HepG2 (cell line): ENCODE results near the gene PKMYT1. TPM values are rescaled to one million over a fixed set of nuclear protein-coding genes. Genes with fewer than 3 reads are reported as not detected.

Source experiments
- GLI4 ChIP-seq: sonication (generic); formaldehyde crosslinking; IDR thresholded peaks from 2 replicates; pipeline ENCODE4 v1.5.1; 2020; ENCODE audit warnings: missing genetic modification reagents, mild to moderate bottlenecking, moderate library complexity, borderline replicate concordance
- KDM4B ChIP-seq: sonication (generic); formaldehyde crosslinking; IDR thresholded peaks from 2 replicates; pipeline ENCODE4 v1.4.0; 2020; ENCODE audit warnings: missing genetic modification reagents
- SP5 ChIP-seq: IDR thresholded peaks from 2 replicates; pipeline ENCODE4 v1.6.1; 2016; ENCODE audit warnings: low read depth, borderline replicate concordance
- polyA plus RNA-seq, 8 experiments: library from polyadenylated mRNA; depleted of rRNA in 3 of 8; stranded (reverse) in 7 of 8; unstranded in 1 of 8; fragments of >200 nt; fragmentation: Illumina TruSeq in 4 of 8; extraction: Trizol in 4 of 8; gene quantifications; 2 replicates each; pipeline versions ENCODE4 v1.2.1 to v1.2.3, GENCODE V29; 2011 to 2016; ENCODE audit warnings: low read depth in 4 of 8, missing spikeins in 1 of 8, mixed read lengths in 1 of 8; ENCODE audit not compliant: insufficient read depth in 1 of 8
- total RNA-seq, 5 experiments: library from RNA; depleted of rRNA; stranded (reverse); fragments of >200 nt; fragmentation: Illumina TruSeq; extraction: Trizol; gene quantifications; 2 replicates each; pipeline ENCODE4 v1.2.3, GENCODE V29; 2016; ENCODE audit warnings: low read depth in 1 of 5
- TF ChIP-seq, protein P1 (sequence below): IDR thresholded peaks from 2 replicates; pipeline ENCODE4 v1.6.1; 2018; ENCODE audit warnings: missing genetic modification reagents
- TF ChIP-seq, protein P2 (sequence below): sonication (generic); formaldehyde crosslinking; IDR thresholded peaks from 2 replicates; pipeline ENCODE4 v1.4.0; 2020; ENCODE audit warnings: mild to moderate bottlenecking, missing genetic modification reagents, borderline replicate concordance
- TF ChIP-seq, protein P3 (sequence below): sonication (generic); formaldehyde crosslinking; IDR thresholded peaks from 2 replicates; pipeline ENCODE4 v1.5.0; 2020; ENCODE audit warnings: mild to moderate bottlenecking, missing genetic modification reagents, moderate library complexity
- TF ChIP-seq, protein P4 (sequence below): IDR thresholded peaks from 2 replicates; pipeline ENCODE4 v1.6.1; 2012; ENCODE audit warnings: low read depth, low read length, improper control_type of control experiment
- TF ChIP-seq, protein P5 (sequence below), 2 experiments: sonication (generic) in 1 of 2; formaldehyde crosslinking in 1 of 2; IDR thresholded peaks; 2 replicates each; pipeline versions ENCODE4 v1.6.1 to v1.9.0; 2014 to 2022; ENCODE audit warnings: antibody characterized with exemption in 1 of 2, borderline replicate concordance in 1 of 2, inconsistent platforms in 1 of 2, low read depth in 1 of 2, missing genetic modification reagents in 1 of 2

The PKMYT1 gene
- total and polyA plus RNA-seq, 2 of the 13 experiments (the other 11 are each of a cell fraction or from before 2014, with no cell fraction given), result 7.0 to 27.8 TPM

DNA sequence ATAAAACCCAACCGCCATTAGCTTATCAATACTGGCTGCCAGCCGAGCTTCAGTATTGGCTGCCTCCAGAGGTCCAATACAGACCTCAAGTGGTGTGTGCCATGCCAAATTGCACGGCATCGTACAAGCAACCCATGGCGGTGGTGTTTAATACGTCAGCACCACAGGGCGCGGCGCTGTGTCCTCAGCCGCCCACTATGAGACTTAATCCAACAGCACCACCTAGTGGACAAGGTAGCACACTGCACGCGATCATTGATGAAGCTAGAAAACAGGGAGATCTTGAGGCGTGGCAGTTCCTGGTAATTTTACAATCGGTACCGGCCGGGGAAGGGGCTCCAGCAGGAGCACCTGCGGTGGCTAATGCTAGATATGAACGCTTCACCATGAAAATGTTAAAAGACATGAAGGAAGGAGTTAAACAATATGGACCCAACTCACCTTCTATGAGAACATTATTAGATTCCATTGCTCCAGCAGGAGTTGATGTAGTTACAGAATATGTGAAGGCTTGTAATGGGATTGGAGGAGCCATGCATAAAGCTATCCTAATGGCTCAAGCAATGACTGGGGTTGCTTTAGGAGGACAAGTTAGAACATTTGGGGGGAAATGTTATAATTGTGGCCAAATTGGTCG, 53.1 kb downstream of the PKMYT1 start (continued):
- TF ChIP-seq, protein P1, sequence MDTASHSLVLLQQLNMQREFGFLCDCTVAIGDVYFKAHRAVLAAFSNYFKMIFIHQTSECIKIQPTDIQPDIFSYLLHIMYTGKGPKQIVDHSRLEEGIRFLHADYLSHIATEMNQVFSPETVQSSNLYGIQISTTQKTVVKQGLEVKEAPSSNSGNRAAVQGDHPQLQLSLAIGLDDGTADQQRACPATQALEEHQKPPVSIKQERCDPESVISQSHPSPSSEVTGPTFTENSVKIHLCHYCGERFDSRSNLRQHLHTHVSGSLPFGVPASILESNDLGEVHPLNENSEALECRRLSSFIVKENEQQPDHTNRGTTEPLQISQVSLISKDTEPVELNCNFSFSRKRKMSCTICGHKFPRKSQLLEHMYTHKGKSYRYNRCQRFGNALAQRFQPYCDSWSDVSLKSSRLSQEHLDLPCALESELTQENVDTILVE (CRISPR knock-in tag), result no peak
- TF ChIP-seq KDM4B (CRISPR knock-in tag) (no peak), SP5 (CRISPR knock-in tag) (no peak), GLI4 (no peak)
- TF ChIP-seq, protein P2, sequence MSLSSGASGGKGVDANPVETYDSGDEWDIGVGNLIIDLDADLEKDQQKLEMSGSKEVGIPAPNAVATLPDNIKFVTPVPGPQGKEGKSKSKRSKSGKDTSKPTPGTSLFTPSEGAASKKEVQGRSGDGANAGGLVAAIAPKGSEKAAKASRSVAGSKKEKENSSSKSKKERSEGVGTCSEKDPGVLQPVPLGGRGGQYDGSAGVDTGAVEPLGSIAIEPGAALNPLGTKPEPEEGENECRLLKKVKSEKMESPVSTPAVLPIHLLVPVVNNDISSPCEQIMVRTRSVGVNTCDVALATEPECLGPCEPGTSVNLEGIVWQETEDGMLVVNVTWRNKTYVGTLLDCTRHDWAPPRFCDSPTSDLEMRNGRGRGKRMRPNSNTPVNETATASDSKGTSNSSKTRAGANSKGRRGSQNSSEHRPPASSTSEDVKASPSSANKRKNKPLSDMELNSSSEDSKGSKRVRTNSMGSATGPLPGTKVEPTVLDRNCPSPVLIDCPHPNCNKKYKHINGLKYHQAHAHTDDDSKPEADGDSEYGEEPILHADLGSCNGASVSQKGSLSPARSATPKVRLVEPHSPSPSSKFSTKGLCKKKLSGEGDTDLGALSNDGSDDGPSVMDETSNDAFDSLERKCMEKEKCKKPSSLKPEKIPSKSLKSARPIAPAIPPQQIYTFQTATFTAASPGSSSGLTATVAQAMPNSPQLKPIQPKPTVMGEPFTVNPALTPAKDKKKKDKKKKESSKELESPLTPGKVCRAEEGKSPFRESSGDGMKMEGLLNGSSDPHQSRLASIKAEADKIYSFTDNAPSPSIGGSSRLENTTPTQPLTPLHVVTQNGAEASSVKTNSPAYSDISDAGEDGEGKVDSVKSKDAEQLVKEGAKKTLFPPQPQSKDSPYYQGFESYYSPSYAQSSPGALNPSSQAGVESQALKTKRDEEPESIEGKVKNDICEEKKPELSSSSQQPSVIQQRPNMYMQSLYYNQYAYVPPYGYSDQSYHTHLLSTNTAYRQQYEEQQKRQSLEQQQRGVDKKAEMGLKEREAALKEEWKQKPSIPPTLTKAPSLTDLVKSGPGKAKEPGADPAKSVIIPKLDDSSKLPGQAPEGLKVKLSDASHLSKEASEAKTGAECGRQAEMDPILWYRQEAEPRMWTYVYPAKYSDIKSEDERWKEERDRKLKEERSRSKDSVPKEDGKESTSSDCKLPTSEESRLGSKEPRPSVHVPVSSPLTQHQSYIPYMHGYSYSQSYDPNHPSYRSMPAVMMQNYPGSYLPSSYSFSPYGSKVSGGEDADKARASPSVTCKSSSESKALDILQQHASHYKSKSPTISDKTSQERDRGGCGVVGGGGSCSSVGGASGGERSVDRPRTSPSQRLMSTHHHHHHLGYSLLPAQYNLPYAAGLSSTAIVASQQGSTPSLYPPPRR (CRISPR knock-in tag), result no peak
- TF ChIP-seq, protein P3, sequence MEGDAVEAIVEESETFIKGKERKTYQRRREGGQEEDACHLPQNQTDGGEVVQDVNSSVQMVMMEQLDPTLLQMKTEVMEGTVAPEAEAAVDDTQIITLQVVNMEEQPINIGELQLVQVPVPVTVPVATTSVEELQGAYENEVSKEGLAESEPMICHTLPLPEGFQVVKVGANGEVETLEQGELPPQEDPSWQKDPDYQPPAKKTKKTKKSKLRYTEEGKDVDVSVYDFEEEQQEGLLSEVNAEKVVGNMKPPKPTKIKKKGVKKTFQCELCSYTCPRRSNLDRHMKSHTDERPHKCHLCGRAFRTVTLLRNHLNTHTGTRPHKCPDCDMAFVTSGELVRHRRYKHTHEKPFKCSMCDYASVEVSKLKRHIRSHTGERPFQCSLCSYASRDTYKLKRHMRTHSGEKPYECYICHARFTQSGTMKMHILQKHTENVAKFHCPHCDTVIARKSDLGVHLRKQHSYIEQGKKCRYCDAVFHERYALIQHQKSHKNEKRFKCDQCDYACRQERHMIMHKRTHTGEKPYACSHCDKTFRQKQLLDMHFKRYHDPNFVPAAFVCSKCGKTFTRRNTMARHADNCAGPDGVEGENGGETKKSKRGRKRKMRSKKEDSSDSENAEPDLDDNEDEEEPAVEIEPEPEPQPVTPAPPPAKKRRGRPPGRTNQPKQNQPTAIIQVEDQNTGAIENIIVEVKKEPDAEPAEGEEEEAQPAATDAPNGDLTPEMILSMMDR (CRISPR knock-in tag), result peak; percentile 95
- TF ChIP-seq, protein P4, sequence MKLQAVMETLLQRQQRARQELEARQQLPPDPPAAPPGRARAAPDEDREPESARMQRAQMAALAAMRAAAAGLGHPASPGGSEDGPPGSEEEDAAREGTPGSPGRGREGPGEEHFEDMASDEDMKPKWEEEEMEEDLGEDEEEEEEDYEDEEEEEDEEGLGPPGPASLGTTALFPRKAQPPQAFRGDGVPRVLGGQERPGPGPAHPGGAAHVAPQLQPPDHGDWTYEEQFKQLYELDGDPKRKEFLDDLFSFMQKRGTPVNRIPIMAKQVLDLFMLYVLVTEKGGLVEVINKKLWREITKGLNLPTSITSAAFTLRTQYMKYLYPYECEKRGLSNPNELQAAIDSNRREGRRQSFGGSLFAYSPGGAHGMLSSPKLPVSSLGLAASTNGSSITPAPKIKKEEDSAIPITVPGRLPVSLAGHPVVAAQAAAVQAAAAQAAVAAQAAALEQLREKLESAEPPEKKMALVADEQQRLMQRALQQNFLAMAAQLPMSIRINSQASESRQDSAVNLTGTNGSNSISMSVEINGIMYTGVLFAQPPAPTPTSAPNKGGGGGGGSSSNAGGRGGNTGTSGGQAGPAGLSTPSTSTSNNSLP, result peak; percentile 65
- TF ChIP-seq, protein P5, sequence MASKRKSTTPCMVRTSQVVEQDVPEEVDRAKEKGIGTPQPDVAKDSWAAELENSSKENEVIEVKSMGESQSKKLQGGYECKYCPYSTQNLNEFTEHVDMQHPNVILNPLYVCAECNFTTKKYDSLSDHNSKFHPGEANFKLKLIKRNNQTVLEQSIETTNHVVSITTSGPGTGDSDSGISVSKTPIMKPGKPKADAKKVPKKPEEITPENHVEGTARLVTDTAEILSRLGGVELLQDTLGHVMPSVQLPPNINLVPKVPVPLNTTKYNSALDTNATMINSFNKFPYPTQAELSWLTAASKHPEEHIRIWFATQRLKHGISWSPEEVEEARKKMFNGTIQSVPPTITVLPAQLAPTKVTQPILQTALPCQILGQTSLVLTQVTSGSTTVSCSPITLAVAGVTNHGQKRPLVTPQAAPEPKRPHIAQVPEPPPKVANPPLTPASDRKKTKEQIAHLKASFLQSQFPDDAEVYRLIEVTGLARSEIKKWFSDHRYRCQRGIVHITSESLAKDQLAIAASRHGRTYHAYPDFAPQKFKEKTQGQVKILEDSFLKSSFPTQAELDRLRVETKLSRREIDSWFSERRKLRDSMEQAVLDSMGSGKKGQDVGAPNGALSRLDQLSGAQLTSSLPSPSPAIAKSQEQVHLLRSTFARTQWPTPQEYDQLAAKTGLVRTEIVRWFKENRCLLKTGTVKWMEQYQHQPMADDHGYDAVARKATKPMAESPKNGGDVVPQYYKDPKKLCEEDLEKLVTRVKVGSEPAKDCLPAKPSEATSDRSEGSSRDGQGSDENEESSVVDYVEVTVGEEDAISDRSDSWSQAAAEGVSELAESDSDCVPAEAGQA (IDR thresholded peaks at IDR 0.05; ENCODE audit: low read depth), result peak; percentile 79
- TF ChIP-seq, protein P5 (CRISPR knock-in tag; IDR thresholded peaks at IDR 0.05; ENCODE audit: borderline replicate concordance), result no peak
